Measurements from ENCODE around the gene DUOXA2. TPM values are rescaled to one million over a fixed set of nuclear protein-coding genes. Genes with fewer than 3 reads are reported as not detected.
A peak's percentile ranks its signal among the peaks of the same experiment; 100 is the strongest.

DUOXA2 gene
- total and polyA plus RNA-seq, 2 experiments from 2014 or later = not detected

DNA sequence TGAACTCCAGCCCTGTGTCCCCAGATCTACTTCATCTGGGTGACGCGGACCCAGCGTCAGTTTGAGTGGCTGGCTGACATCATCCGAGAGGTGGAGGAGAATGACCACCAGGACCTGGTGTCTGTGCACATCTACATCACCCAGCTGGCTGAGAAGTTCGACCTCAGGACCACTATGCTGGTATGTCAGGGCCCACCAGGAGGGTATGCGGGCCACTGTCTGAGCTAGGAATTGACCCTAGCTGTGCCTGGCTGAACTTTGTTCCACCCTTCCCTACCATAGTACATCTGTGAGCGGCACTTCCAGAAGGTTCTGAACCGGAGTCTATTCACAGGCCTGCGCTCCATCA is 49.4 kb downstream of the DUOXA2 start:
- Histone ChIP-seq H3K27me3 (no peaks in the 10 kb centered on the region), H3K36me3 (no peaks in the 10 kb centered on the region), H3K4me1 (ENCODE audit: low read depth) (no peaks in the 10 kb centered on the region), H3K9me3 (ENCODE audit: low read depth) (no peaks in the 10 kb centered on the region), H3K27ac (no peak overlapping the region), H3K4me3 (no peak overlapping the region)
- DNase-seq (ENCODE audit: low read depth in 1 of 2, low spot score in 1 of 2) = no peak
- TF ChIP-seq, protein P1, sequence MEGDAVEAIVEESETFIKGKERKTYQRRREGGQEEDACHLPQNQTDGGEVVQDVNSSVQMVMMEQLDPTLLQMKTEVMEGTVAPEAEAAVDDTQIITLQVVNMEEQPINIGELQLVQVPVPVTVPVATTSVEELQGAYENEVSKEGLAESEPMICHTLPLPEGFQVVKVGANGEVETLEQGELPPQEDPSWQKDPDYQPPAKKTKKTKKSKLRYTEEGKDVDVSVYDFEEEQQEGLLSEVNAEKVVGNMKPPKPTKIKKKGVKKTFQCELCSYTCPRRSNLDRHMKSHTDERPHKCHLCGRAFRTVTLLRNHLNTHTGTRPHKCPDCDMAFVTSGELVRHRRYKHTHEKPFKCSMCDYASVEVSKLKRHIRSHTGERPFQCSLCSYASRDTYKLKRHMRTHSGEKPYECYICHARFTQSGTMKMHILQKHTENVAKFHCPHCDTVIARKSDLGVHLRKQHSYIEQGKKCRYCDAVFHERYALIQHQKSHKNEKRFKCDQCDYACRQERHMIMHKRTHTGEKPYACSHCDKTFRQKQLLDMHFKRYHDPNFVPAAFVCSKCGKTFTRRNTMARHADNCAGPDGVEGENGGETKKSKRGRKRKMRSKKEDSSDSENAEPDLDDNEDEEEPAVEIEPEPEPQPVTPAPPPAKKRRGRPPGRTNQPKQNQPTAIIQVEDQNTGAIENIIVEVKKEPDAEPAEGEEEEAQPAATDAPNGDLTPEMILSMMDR (IDR thresholded peaks at IDR 0.05; ENCODE audit: low read depth, low read length) = no peak

DNA sequence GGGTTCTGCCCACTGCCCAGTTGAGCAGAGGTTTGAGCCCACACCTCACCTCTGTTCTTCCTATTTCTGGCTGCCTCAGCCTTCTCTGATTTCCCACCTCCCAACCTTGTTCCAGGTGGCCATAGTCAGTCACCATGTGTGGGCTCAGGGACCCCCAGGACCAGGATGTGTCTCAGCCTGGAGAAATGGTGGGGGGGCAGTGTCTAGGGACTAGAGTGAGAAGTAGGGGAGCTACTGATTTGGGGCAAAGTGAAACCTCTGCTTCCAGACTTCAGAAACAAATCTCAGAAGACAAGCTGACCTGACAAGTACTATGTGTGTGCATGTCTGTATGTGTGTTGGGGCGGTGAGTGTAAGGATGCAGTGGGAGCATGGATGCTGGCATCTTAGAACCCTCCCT is 50.8 kb downstream of the DUOXA2 start:
- Histone ChIP-seq H3K27me3 (no peaks in the 10 kb centered on the region), H3K27ac (no peak overlapping the region), H3K4me3 (no peak overlapping the region), H3K36me3 (no peaks in the 10 kb centered on the region), H3K4me1 (ENCODE audit: low read depth) (no peaks in the 10 kb centered on the region), H3K9me3 (ENCODE audit: low read depth) (no peaks in the 10 kb centered on the region)
- TF ChIP-seq, protein P1 (IDR thresholded peaks at IDR 0.05; ENCODE audit: low read depth, low read length) = no peak
- no peak for DNase-seq (ENCODE audit: low read depth in 1 of 2, low spot score in 1 of 2)

DNA sequence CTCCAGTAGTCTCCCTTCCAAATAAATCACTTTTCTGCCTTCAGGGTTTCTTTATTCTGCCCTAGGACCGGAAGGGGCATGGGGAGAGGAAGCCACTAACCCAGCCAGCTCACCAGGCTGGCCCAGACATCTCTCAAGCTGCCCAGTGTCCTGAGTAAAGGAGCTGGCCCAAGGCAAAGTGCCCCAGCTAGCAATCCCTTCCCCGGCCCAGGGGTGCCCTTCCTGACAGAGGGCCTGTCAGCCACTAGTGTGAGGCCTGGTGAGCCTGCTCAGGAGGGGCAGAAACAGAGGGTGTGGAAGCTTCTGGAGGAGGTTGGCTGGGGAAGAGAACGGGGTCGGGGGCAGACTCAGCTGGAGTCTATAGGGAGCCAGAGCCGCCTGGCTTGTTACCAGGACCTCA is 51.4 kb downstream of the DUOXA2 start:
- no peaks in the 10 kb centered on the region for H3K27me3 ChIP-seq
- no peaks in the 10 kb centered on the region for H3K4me1 ChIP-seq (ENCODE audit: low read depth)
- DNase-seq (ENCODE audit: low read depth in 1 of 2, low spot score in 1 of 2) = no peak
- no peak overlapping the region for H3K27ac ChIP-seq
- no peaks in the 10 kb centered on the region for H3K36me3 ChIP-seq
- TF ChIP-seq, protein P1 (IDR thresholded peaks at IDR 0.05; ENCODE audit: low read depth, low read length) = no peak
- no peak overlapping the region for H3K4me3 ChIP-seq
- no peaks in the 10 kb centered on the region for H3K9me3 ChIP-seq (ENCODE audit: low read depth)

DNA sequence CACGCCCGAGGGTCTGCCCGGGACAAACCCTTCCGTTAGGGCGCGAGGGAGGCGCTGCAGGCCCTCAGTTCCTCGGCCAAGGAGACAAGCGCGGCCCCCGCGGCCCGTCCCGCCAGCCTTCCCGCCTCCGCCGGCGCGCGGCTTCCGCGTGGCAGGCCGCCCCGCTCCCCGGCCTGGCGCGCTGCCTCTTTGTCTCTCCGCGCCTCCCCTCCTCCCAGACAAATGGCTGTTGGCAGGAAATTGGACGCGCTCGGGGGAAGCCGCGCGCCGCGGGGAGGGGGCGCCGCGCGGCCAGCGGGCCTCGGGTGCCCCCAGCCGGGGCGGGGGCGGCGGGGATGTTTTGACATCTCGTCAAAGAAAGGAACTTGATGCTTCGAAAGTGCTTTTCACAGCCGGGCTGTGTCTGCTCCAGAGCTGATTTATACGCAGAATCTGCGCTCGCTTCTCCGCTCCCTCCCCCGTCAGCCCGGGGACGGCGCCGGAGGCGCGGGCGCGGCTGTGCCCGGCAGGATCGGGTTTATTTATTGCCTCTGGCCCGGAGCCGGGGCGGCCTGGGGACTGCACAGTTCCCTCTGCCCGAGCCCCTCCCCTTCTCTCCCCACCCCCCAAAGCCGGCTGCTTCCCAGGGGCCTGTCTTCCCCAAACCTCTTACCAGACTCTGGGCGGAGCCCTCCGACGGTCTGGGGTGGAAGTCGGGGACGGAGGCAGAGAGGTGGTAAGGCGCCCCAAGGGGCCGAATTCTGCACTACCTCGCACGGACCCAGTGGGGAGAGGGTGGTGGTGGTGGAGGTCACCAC is 52.9 kb downstream of the DUOXA2 start:
- H3K9me3 ChIP-seq (ENCODE audit: low read depth) = no peaks in the 10 kb centered on the region
- H3K36me3 ChIP-seq = no peaks in the 10 kb centered on the region
- peak overlapping the region; percentile 93 for H3K27ac ChIP-seq
- no peaks in the 10 kb centered on the region for H3K27me3 ChIP-seq
- H3K4me1 ChIP-seq (ENCODE audit: low read depth) = no peaks in the 10 kb centered on the region
- DNase-seq (ENCODE audit: low read depth in 1 of 2, low spot score in 1 of 2) = peak; percentile 84 to 91
- TF ChIP-seq, protein P1 (IDR thresholded peaks at IDR 0.05; ENCODE audit: low read depth, low read length) = peak; percentile 71
- peak overlapping the region; percentile 43 for H3K4me3 ChIP-seq

DNA sequence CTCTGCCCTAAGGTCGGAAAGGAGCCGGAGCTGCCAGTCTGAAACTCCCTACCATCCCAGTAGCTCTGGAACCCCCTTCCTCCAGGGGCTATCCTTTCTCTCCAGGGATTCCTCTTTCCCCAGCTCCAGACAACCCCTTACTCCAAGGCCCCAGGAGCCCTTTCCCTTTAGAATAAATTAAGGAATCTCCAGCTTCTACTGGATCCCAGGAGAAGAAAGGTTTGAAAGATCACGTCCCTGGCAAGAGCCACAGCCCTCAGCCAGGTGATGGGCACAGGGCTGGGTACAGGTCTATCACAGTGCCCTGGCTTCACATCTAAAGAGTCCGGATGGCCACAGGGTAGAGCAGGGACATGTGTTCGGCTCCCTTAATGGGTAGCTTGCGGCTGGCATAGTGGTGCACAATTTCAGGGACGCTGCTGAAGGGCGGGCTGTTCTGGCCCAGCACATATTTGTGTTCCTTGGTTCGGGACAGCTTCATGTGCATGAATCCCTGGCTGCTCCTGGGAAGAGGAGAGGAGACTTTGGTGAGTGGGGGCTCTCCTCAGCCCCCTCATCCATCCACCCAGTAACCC is 53.6 kb downstream of the DUOXA2 start:
- no peaks in the 10 kb centered on the region for H3K36me3 ChIP-seq
- no peaks in the 10 kb centered on the region for H3K9me3 ChIP-seq (ENCODE audit: low read depth)
- H3K27me3 ChIP-seq = no peaks in the 10 kb centered on the region
- H3K27ac ChIP-seq = peak overlapping the region; percentile 93
- DNase-seq (ENCODE audit: low read depth in 1 of 2, low spot score in 1 of 2) = no peak
- H3K4me1 ChIP-seq (ENCODE audit: low read depth) = no peaks in the 10 kb centered on the region
- TF ChIP-seq, protein P1 (IDR thresholded peaks at IDR 0.05; ENCODE audit: low read depth, low read length) = no peak
- H3K4me3 ChIP-seq = peak overlapping the region; percentile 43

Other genes with a start within 250 kb of the DUOXA2 start
- gene TERB2, start 157.6 kb upstream of the DUOXA2 start, total RNA-seq = not detected in 2 replicates
- not detected in 2 replicates for gene TERB2, start 157.6 kb upstream of the DUOXA2 start, polyA plus RNA-seq
- 58.3 and 75.2 TPM in 2 replicates for gene SORD, start 91.1 kb upstream of the DUOXA2 start, total RNA-seq
- 67.2 and 78.2 TPM in 2 replicates for gene SORD, start 91.1 kb upstream of the DUOXA2 start, polyA plus RNA-seq
- 0.14 and 0.54 TPM in 2 replicates for gene DUOX2, start 154 bp upstream of the DUOXA2 start, total RNA-seq
- gene DUOX2, start 154 bp upstream of the DUOXA2 start, polyA plus RNA-seq = 0.18 TPM in 1 of 2 replicates, not detected in the other
- gene DUOXA1, start 15.6 kb downstream of the DUOXA2 start, total RNA-seq = 0.04 and 0.09 TPM in 2 replicates
- 0.66 TPM in 1 of 2 replicates, not detected in the other for gene DUOXA1, start 15.6 kb downstream of the DUOXA2 start, polyA plus RNA-seq
- 0.04 and 0.45 TPM in 2 replicates for gene DUOX1, start 15.7 kb downstream of the DUOXA2 start, total RNA-seq
- 6.2 and 7.0 TPM in 2 replicates for gene DUOX1, start 15.7 kb downstream of the DUOXA2 start, polyA plus RNA-seq
- 20.0 and 20.8 TPM in 2 replicates for gene SHF, start 73.6 kb downstream of the DUOXA2 start, total RNA-seq
- 24.9 and 26.9 TPM in 2 replicates for gene SHF, start 73.6 kb downstream of the DUOXA2 start, polyA plus RNA-seq
- not detected in 2 replicates for gene SLC28A2, start 137.9 kb downstream of the DUOXA2 start, total RNA-seq
- 0.10 and 0.31 TPM in 2 replicates for gene SLC28A2, start 137.9 kb downstream of the DUOXA2 start, polyA plus RNA-seq

Data from cardiac muscle cell (in vitro differentiated cells and primary cell).